HG02588 (cell line): ENCODE results near the gene ULK4.
A peak's percentile ranks its signal among the peaks of the same experiment; 100 is the strongest.
"Not testable (repeated sequence)": the region's sequence is repeated elsewhere in the genome, so short reads cannot be mapped to it uniquely, and the experiment has no call there.

Experiments used
- ATAC-seq: cut with Tn5 transposase; IDR thresholded peaks from one replicate; pipeline ENCODE4 v1.9.1; 2021; ENCODE audit warnings: mild to moderate bottlenecking, moderate library complexity; ENCODE audit not compliant: unreplicated experiment

ULK4 gene

DNA sequence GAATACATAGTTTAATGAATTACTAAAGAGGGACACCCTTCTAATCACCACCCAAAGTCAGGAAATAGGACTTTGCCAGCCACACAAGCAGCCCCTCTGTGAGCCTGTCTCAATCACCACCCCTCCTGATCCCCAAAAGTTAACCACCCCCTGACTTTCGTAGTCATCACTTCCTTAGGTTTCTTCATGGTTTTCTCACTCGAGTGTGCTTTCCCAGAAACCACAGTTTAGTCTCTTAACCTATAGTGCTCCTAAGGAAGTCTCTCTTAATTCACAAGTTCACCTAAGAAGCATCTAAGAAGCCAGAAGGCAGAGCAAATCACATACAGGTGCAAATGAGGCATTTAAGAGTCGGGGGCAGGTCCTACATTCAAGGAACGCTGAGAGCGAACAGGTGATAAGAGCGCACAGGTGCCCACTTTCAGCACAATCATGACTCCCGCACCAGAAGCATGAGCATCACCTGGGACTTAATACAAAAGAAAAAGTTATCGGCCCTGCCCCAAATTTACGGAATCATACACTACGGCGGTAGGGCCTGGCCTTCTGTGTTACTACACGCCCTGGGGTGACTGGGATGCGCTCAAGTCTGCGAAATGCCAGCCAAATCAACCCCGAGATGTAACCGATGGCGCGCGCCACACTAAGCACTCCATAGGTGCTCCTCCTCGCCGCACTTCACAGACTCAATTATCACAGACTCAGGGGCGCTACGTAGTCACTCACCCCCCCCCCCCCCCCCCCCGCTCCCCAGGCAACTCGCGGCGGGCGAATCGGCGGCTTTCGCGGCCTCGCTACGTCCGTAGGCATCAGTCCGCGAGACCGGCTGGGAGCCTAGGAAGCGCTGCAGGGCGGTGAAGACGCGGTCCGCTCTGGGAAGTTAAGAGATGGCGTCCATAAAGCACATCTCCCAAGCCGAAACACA lies 815 bp downstream of the ULK4 start:
- peak; percentile 8 for ATAC-seq

DNA sequence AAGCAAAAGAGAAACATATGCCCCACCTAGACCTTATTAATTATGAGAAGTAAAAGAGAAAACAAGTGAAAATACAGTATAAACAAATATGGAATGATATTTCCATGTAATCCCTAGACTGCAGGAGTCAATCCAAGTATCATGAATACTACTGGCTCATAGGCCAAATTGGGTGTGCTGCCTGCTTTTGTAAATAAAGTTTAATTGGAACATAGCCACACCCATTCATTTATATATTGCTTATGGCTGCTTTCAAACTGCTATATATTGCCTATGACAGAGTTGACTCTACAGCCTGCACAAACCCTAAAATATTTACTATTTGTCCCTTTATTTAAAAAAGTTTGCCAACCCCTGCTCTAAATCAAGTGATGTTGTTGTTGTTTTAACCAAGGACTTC lies 5.3 kb downstream of the ULK4 start:
- no peak for ATAC-seq

DNA sequence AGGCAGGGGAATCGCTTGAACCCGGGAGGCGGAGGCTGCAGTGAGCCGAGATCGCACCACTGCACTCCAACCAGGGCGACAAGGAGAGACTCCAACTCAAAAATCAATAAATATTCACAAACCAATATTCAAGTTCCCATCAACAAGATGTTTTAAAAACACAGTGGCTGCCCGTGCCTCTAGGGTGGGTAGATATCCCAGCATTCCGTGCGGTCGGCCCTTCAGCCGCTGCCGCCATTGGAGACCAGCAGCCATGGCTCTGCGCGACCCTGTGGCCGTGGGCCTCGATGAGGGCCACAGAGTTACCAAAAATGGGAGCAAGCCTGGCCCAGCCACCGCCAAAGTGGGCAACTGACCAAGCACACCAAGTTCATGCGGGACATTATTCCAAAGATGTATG lies 6.7 kb downstream of the ULK4 start:
- ATAC-seq, result no peak

DNA sequence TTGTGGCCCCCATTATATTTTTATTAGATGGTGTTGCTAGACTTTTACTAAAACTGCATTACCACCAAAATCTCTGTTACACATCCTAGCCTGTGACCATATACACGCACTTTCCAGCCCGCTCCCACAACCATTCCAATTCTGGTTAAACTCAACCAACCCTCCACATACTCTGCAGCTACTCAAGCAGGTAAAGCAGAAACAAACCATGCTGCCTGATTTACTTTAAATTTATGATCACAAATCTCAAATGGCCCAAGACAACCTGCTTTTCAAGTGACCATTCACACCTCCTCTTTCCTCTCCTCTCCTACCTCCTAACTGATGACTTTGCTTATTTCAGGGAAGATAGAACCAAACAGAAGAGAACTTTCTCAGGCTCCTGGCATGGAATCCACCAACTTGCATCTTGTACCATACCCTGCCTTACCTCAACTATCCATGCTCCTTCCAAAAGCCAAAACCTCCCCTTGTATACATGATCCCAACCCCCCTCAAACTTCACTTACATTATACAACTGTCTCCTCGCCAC lies 18.5 kb downstream of the ULK4 start:
- ATAC-seq, result no peak

GRCh38 chr3:41940393-41940792 lies 21.5 kb downstream of the ULK4 start:
- no peak for ATAC-seq

DNA sequence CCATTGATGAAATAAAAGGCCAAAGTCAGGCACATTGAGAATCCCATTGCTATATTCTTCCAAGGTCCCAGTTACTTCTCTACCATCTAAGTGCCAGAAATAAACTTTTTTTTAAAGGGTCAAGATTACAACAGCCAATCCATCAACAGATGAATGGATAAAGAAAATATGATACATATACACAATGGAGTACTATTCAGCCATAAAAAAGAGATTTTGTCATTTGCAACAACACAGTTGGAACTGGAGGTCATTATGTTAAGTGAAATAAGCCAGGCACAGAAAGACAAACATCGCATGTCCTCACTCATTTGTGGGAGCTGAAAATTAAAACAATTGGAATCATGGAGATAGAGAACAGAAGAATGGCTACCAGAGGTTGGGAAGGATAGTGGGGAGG lies 25.5 kb downstream of the ULK4 start:
- no peak for ATAC-seq

DNA sequence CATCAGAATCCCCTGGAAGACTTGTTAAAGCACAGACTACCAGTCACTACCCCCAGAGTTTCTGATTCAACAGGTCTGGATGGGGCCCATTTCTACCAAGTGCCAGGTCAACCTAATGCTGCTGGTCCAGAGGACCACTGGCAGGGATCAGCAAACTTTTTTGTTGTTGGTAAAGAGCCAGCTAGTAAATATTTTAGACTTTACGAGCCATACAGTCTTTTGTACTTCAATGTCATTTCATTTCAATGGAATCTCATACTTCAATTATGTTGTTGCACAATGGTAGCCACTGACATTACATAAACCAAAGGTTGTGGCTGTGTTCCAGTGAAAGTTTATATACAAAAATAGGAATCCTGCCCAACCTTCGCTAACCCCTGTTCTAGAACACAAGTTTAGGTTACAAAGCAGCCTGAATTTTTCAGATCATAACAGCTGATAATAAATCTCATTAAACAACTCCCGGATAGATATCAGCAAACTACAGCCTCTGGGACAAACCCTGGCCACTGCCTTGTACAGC lies 28.7 kb downstream of the ULK4 start:
- ATAC-seq, result no peak

DNA sequence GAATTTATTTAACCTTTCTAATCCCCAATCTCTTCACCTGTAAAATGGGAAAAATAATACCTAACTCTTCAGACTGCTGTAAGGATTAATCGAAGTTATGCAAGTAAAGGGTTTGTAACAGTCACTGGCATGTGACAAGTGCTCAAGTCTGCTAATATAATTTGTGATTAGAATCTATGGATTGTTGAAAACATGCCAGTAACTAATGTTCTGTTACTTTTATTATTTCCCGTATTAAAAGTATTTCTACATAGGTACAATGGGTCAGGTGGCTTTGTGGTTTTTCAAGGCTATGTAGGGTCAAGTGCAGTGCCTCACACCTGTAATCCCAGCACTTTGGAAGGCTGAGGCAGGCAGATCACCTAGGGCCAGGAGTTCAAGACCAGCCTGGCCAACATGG lies 29.4 kb downstream of the ULK4 start:
- no peak for ATAC-seq

GRCh38 chr3:41920406-41920965 lies 41.4 kb downstream of the ULK4 start:
- no peak for ATAC-seq

DNA sequence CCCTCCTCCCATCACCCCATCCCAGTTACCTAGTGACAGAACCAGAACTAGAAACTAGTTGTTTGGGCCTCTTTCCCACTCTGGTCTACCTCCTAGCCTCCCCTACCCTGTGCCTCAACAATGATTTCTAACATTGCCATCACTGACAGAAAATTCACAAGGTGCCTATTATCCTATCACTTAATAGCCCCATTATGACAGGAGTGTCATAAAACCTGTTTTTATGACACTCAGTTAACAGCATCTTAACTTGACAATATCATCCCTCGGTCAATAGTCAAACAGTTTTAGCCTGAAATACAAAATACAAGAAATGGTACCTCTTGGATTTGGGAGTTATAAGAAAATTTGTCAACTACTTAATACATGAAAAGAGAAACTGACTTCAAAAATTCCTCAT lies 46.5 kb downstream of the ULK4 start:
- no peak for ATAC-seq

GRCh38 chr3:41912280-41912679 lies 49.6 kb downstream of the ULK4 start:
- ATAC-seq, result no peak

DNA sequence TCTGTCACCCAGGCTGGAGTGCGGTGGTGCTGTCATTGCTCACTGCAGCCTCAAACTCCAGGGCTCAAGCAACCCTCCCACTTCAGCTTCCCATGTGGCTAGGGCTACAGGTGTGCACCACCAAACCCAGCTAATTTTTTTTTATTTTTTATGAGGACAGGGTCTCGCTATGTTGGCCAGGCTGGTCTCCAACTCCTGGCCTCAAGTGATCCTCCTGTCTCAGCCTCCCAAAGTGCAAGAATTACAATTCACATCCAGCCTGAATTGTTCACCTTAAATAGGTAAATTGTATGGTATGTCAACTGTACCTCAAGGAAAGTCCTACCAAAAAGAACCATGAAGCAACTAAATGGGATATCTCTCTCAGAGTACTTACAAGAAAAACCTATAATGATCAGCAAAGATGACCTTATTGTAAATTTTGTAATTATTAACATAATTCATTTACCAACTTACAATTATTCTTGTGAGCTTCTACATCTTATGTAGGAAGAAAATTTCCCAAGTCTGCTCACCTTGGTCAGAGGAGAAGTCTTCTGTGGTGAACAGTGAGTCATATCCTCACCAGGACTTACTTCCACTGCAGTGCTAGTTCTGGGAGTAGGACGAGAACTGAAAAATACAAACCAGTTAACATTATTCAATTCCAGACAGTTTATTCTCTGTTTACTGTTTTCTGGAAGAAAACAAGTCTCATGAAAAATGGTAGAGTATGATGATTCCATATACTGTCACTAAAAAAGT lies 54.4 kb downstream of the ULK4 start:
- no peak for ATAC-seq

DNA sequence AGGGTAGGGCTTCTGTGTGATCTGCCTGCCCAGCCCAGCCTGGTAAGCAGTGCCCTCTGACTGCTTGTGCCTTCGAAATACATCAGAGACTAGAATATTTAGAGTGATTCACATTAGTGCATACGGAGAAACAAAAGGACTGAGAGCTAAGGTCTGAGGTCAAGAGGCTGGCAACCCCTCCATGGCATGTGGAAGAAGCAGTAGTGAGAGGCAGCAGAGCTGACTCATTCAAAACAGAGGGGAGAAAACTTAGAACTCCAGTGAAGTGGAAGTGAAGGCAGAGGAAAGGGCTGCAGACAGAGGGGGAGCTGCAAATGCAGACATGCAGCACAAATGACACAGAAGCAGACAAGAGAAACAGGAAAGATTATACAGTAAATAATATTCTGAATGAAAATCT lies 61.6 kb downstream of the ULK4 start:
- no peak for ATAC-seq

GRCh38 chr3:41898631-41899030 lies 63.3 kb downstream of the ULK4 start:
- no peak for ATAC-seq

DNA sequence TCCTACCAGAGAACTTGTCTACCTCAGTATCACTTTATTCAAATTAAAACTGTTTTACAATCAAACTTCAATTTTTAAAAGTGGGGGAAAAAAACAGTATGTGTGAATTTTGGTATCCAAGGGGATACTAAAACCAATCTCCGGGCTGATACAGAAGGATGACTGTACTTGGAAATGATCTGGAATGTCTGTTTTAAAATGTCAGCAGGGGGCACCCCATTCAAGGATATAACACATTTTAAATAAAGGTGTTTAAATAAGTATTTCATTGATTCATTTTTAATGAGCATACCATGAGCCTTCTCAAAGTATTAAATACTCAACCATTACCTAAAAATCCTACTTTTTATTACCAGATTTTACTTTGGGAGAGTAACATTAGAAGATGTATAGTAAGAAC lies 67.9 kb downstream of the ULK4 start:
- ATAC-seq, result no peak

GRCh38 chr3:41888368-41889076 lies 73.4 kb downstream of the ULK4 start:
- ATAC-seq, result no peak

DNA sequence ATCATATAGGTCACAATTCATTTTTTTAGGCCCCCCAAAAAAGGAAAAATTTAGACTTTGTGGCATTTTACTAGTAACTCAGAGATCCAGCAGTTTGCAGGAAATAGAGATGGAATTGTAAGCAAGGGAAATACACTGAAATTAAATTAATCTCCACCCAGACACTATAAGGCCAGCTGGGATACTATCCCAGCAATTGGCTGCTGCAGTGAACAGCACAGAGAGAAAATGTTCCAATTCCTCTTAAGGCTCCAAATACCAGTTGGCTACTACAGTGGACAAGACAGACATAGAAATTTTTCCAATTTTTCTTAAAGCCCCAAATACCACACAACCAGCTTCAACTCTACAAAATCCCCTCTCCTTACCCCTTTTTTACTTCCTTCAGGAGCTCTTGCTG lies 78.9 kb downstream of the ULK4 start:
- no peak for ATAC-seq

DNA sequence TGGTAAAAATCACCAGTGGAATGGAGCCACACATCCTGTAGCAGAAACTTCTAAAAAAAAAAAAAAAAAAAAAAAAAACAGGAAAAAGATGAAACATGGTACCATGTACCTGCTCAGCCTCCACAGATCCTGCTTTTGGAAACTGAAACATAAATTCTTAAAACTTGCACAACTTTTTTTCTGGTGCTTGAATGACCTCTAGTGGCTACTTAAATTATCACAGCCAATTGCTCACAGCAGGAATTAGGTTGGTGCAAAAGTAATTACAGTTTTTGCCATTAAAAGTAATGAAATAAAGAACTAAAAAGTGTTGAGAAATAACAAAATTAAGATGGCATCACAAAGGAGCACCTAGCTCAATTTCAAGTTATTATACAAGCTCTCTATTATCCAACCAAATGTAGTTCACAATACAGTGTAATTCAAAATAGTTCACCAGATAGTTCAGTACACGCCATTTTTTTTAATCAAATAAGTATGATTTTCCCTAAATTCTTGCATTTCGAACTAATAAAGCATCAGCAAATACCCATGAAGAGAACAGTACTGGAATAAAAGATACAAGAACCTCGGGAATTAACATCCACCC lies 80.6 kb downstream of the ULK4 start:
- no peak for ATAC-seq

- ATAC-seq, result no peak
Observed at GRCh38 chr3:41880387-41880786, 81.5 kb downstream of the ULK4 start.

DNA sequence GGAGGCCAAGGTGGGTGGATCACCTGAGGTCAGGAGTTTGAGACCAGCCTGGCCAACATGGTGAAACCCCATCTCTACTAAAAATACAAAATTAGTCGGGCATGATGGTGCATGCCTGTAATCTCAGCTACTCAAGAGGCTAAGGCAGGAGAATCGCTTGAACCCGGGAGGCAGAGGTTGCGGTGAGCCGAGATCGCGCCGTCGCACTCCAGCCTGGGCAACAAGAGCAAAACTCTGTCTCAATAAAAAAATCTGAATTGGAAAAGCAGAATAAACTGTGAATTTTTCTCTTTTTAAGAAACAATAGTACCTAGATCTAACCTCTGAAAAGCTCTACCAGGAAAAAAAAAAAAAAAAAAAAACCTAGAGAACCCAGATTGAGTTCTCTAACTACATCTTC lies 84.2 kb downstream of the ULK4 start:
- not testable (repeated sequence) for ATAC-seq
